NCI-H446 treated with DMSO at 0.1 percent for 48 hours (cell line): ENCODE data around the gene GLB1L.

Source experiments
- DNase-seq: peaks from one replicate; lab custom pipeline; 2025; lab: John Stamatoyannopoulos, UW

Gene GLB1L

GRCh38 chr2:219221957-219222518, 23.2 kb downstream of the GLB1L start:
- no peak for DNase-seq

- no peak for DNase-seq
These were observed 24.4 kb downstream of the GLB1L start for GRCh38 chr2:219220652-219221402.

GRCh38 chr2:219219784-219220532, 25.3 kb downstream of the GLB1L start:
- no peak for DNase-seq

GRCh38 chr2:219218732-219219701, 26.2 kb downstream of the GLB1L start, which contains the start of gene ABCB6:
Gene ABCB6, minus strand, starts transcription at chr2:219218958. Its CDS starts 285 bp downstream, at chr2:219218673.
- DNase-seq: peak; percentile 91

- peak; percentile 87 for DNase-seq
These were observed 27.0 kb downstream of the GLB1L start for GRCh38 chr2:219218217-219218731.

GRCh38 chr2:219216535-219216915, 28.7 kb downstream of the GLB1L start:
- no peak for DNase-seq

- no peak for DNase-seq
These were observed 29.2 kb downstream of the GLB1L start for GRCh38 chr2:219215871-219216534.

GRCh38 chr2:219214786-219215185, 30.5 kb downstream of the GLB1L start:
- no peak for DNase-seq

- no peak for DNase-seq
These were observed 31.1 kb downstream of the GLB1L start for GRCh38 chr2:219214141-219214540.

GRCh38 chr2:219213486-219214071, 31.7 kb downstream of the GLB1L start:
- DNase-seq: no peak

GRCh38 chr2:219213026-219213415, 32.2 kb downstream of the GLB1L start:
- DNase-seq: no peak

GRCh38 chr2:219210886-219211362, 34.3 kb downstream of the GLB1L start:
- DNase-seq: no peak

GRCh38 chr2:219210196-219210885, 34.9 kb downstream of the GLB1L start:
- no peak for DNase-seq

- no peak for DNase-seq
These were observed 35.7 kb downstream of the GLB1L start for GRCh38 chr2:219209236-219210195.

- DNase-seq: no peak
These were observed 37.1 kb downstream of the GLB1L start for GRCh38 chr2:219207884-219208740.

GRCh38 chr2:219207134-219207883, 37.9 kb downstream of the GLB1L start:
- DNase-seq: no peak
